ENCODE results near the gene TRIO. TPM values are rescaled to one million over a fixed set of nuclear protein-coding genes. Genes with fewer than 3 reads are reported as not detected.

TRIO gene
- total and polyA plus RNA-seq, 7 donors, result 18.5 to 77.5 (median 35.0) TPM

GRCh38 chr5:14332746-14333145, 189.6 kb downstream of the TRIO start:
- Histone ChIP-seq H3K9me3 (no peaks in the 10 kb centered on the region), H3K4me1 (peaks cover 13% of the 10 kb centered on the region), H3K36me3 (ENCODE audit: insufficient read depth in 1 of 2, low read depth in 1 of 2) (peaks cover 4 to 72% of the 10 kb centered on the region in 2 donors), H3K27me3 (ENCODE audit: insufficient read depth in 3 of 3, low read length in 2 of 3) (no peaks in the 10 kb centered on the region), H3K27ac (no peak overlapping the region), H3K4me3 (no peak overlapping the region)
- DNase-seq, result no peak
- intact Hi-C loops (cut with DNase I), result no loop called here
- 76 to 93% (median 80%) methylated on average over 10 of the region's 10 CpGs for WGBS, 3 donors
- TF ChIP-seq CTCF (IDR thresholded peaks at IDR 0.05), result no peak
- no peak for ATAC-seq

- ATAC-seq (no peak), DNase-seq (no peak)
- Histone ChIP-seq H3K36me3 (ENCODE audit: insufficient read depth in 1 of 2, low read depth in 1 of 2) (peaks cover 5 to 59% of the 10 kb centered on the region in 2 donors), H3K9me3 (no peaks in the 10 kb centered on the region), H3K4me1 (peaks cover 12% of the 10 kb centered on the region), H3K27ac (no peak overlapping the region), H3K27me3 (ENCODE audit: insufficient read depth in 3 of 3, low read length in 2 of 3) (no peaks in the 10 kb centered on the region), H3K4me3 (no peak overlapping the region)
- TF ChIP-seq CTCF (IDR thresholded peaks at IDR 0.05), result no peak
- intact Hi-C loops (cut with DNase I), result no loop called here
- 74 to 79% (median 74%) methylated on average over 7 of the region's 7 CpGs for WGBS, 3 donors
These were observed 194.5 kb downstream of the TRIO start for GRCh38 chr5:14337593-14337992.

GRCh38 chr5:14339468-14339867, 196.3 kb downstream of the TRIO start:
- no peak overlapping the region for H3K27ac ChIP-seq
- WGBS, 3 donors, result 60 to 84% (median 76%) methylated on average over 11 of the region's 11 CpGs

GRCh38 chr5:14341571-14342230, 198.6 kb downstream of the TRIO start:
- Histone ChIP-seq H3K27ac (peak overlapping the region; percentile 10), H3K27me3 (ENCODE audit: insufficient read depth in 3 of 3, low read length in 2 of 3) (no peaks in the 10 kb centered on the region), H3K4me3 (no peak overlapping the region), H3K36me3 (ENCODE audit: insufficient read depth in 1 of 2, low read depth in 1 of 2) (peaks cover 5 to 59% of the 10 kb centered on the region in 2 donors), H3K4me1 (no peaks in the 10 kb centered on the region), H3K9me3 (no peaks in the 10 kb centered on the region)
- WGBS, 3 donors, result 69 to 86% (median 77%) methylated on average over 4 of the region's 4 CpGs
- intact Hi-C loops (cut with DNase I), result no loop called here
- no peak for DNase-seq
- no peak for TF ChIP-seq CTCF (IDR thresholded peaks at IDR 0.05)
- ATAC-seq, result no peak

More at GRCh38 chr5:14339468-14339867, 196.3 kb downstream of the TRIO start:
- H3K4me3 ChIP-seq, result no peak overlapping the region
- no peak for TF ChIP-seq CTCF (IDR thresholded peaks at IDR 0.05)
- peaks cover 5 to 63% of the 10 kb centered on the region in 2 donors for H3K36me3 ChIP-seq (ENCODE audit: insufficient read depth in 1 of 2, low read depth in 1 of 2)
- intact Hi-C loops (cut with DNase I), result no loop called here
- H3K4me1 ChIP-seq, result peaks cover 2% of the 10 kb centered on the region
- no peaks in the 10 kb centered on the region for H3K27me3 ChIP-seq (ENCODE audit: insufficient read depth in 3 of 3, low read length in 2 of 3)
- DNase-seq (no peak), ATAC-seq (no peak)
- H3K9me3 ChIP-seq, result no peaks in the 10 kb centered on the region

DNA sequence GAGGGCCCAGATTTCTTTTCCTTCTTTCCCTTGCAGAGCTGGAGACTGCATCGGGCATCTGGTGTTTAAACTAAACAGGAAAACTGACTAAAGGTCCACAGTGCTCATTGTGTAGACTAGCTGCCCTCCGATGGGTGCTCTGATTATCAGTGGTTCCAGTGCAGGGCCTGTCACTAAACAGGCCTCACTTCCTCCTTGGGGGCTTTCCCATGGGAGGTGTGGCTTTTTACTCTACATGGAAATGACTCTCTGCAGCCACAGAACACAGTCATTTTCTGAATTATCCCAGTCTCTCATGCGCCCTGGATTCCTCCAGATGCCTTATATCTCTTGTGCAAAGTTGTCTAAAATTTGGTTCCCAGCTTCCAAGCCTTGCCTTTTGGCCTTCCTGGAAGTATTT, 199.2 kb downstream of the TRIO start:
- intact Hi-C loops (cut with DNase I), result no loop called here
- 65 to 72% (median 68%) methylated on average over 3 of the region's 3 CpGs for WGBS, 3 donors
- ATAC-seq (no peak), DNase-seq (no peak)
- Histone ChIP-seq H3K36me3 (ENCODE audit: insufficient read depth in 1 of 2, low read depth in 1 of 2) (peaks cover 5 to 54% of the 10 kb centered on the region in 2 donors), H3K4me3 (no peak overlapping the region), H3K27ac (no peak overlapping the region), H3K27me3 (ENCODE audit: insufficient read depth in 3 of 3, low read length in 2 of 3) (no peaks in the 10 kb centered on the region), H3K4me1 (no peaks in the 10 kb centered on the region), H3K9me3 (no peaks in the 10 kb centered on the region)
- TF ChIP-seq CTCF (IDR thresholded peaks at IDR 0.05), result no peak

Data from psoas muscle (tissue), 8 donors.